Adrenal gland (tissue), 5 donors: ENCODE results near the gene PPP2R5B.

Source experiments
- CTCF ChIP-seq, 6 experiments: fragments of 450-650 bp in 4 of 6; fragments of 200-600 bp in 2 of 6; sonication (generic) in 1 of 6; IDR thresholded peaks; 1 replicate in 5 of 6; 2 replicates in 1 of 6; pipeline versions ENCODE4 v1.5.1 to v1.8.0; 2016 to 2021; ENCODE audit warnings: antibody characterized with exemption in 6 of 6, mild to moderate bottlenecking in 2 of 6, moderate library complexity in 1 of 6
- POLR2A ChIP-seq, 2 donors: fragments of 450-650 bp; IDR thresholded peaks; one replicate each; pipeline ENCODE4 v1.6.1; 2017; ENCODE audit warnings: antibody characterized with exemption in 2 of 2, mild to moderate bottlenecking in 2 of 2, moderate library complexity in 1 of 2
- donor health status: DM: no; HTN: no; CAD: no.

GRCh38 chr11:64914123-64914522, 10.4 kb upstream of the PPP2R5B start:
- TF ChIP-seq CTCF (IDR thresholded peaks at IDR 0.05): no peak
- TF ChIP-seq POLR2A (IDR thresholded peaks at IDR 0.05): no peak
